Stimulated activated CD8-positive, alpha-beta memory T cell treated with anti-CD3 and anti-CD28 coated beads, Interleukin-7, amount 100 ng/mL, for 4 hours (primary cell): Measurements from ENCODE around the gene CTNND2.

Source experiments
- DNase-seq, 2 donors: peaks; one replicate each; pipeline ENCODE4 v3.0.0-alpha.2; 2020; ENCODE audit warnings: low read depth in 2 of 2

CTNND2 gene

GRCh38 chr5:11596185-11596584 lies 308.1 kb downstream of the CTNND2 start:
- no peak for DNase-seq

- no peak for DNase-seq
These were observed 309.2 kb downstream of the CTNND2 start for GRCh38 chr5:11595045-11595444.

DNA sequence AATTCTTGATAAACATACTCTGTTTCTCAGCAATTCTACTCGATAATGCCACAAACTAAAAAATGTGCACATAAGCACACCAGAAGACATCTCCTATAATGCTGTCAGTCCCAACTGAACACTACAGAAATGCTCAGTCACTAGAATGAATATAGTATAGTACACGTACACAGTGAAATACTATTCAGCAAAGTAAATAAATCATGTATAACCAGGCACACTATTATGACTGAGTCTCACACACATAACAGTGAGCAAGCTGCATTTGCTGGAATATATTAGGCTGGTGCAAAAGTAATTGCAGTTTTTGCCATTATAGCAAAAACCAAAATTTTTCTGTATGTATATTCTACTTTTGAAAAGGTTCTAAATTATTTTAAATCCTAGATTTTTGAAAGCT lies 310.2 kb downstream of the CTNND2 start:
- no peak for DNase-seq

- no peak for DNase-seq
These were observed 313.8 kb downstream of the CTNND2 start for GRCh38 chr5:11590475-11590874.

DNA sequence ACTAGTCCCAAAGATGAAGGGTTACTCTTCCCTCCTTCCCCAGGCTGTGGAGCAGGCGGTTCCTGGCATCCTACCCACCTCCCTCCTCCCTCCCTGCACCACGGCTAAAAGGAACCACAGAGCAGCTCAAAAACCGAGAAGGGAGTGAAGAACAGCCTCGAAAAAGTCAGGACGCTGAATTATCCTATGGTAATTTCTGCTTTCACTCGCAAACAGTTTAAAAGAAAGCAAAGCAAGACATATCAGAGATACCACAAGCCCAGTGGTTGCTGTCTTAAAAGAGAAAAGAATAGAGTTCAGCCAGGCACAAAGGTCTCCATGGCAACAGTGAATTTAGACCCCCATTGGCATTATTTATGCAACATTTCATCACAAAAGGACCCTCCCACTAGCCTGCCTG lies 315.4 kb downstream of the CTNND2 start:
- no peak for DNase-seq

- DNase-seq, result no peak
These were observed 320.2 kb downstream of the CTNND2 start for GRCh38 chr5:11584017-11584416.

- DNase-seq, result no peak
These were observed 324.9 kb downstream of the CTNND2 start for GRCh38 chr5:11579351-11579750.

DNA sequence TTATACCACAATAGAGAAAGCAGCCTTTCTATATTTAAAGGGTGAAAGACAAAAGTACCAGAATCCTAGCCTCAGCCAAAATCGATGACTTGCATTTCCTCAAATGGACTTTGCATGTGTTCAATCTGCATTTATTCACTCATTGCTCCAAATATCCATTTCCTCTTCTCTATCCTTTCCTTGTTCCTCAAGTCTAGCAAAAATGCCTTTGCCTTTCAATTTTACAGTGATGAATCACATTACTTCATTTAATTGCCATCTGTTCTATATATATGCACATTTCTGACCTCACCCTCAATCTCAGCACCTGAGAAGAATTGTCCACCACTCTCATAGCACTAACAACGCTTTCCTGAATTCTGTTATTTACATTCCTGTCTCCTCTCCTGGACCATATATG lies 329.5 kb downstream of the CTNND2 start:
- DNase-seq, result no peak

GRCh38 chr5:11573140-11573992 lies 330.9 kb downstream of the CTNND2 start:
- DNase-seq, result no peak

DNA sequence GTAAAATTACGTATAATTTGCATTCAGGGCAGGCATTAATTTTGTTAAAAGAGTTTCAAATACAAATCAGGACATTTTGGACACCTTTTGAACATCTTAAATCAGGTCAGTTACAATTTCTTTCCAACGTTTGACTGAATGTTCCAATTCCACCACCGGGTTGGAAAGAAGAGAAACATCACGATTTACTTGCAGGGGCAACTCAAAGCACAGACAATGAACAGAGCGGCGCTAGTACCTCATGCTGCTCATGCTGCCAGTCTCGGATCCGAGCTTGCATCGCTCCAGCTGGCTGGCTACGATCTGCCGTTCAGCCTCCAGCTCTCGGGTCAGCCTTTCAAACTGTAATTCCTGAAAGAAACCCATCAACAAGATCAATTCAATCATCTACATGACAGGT lies 339.5 kb downstream of the CTNND2 start:
- DNase-seq, result no peak

- DNase-seq, result no peak
These were observed 340.4 kb downstream of the CTNND2 start for GRCh38 chr5:11563822-11564221.

GRCh38 chr5:11560915-11561697 lies 343.1 kb downstream of the CTNND2 start:
- no peak for DNase-seq

DNA sequence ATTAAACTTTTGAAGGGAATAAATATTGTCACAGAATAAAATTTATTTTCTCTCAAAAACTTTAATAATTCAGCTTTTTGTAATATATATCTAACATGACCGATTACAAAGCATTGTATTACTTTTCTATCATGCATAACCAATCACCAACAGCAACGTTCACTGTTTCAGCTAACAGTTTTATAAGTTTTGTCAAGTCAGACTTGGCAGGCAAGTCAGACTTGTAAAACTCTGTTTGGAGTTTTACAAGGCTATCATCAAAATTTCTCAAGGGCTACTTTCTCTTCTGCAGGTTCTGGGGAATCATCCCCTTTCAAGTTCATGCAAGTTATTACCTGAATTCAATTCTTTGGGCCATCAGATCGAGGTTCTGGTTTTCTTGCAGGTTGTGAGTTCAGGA lies 347.2 kb downstream of the CTNND2 start:
- DNase-seq, result no peak

DNA sequence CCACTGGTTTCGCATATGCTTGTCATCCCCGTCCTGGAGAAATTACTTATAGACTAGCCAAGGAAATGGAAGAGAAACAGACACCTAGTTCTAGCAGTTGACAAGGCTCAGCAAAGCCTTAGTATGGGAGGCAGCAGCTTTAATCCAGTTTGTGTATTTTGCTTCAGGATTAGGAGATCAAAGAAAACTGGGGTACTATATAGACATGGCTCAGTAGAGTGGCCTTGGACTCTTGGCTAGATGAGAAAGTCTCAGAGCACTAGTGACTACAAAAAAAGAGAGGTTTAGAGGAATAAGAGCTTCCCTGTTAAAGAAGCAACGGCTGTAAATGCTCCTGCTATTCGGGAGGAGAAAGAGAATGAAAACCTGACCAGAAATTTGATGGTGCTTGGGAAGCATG lies 349.1 kb downstream of the CTNND2 start:
- no peak for DNase-seq

DNA sequence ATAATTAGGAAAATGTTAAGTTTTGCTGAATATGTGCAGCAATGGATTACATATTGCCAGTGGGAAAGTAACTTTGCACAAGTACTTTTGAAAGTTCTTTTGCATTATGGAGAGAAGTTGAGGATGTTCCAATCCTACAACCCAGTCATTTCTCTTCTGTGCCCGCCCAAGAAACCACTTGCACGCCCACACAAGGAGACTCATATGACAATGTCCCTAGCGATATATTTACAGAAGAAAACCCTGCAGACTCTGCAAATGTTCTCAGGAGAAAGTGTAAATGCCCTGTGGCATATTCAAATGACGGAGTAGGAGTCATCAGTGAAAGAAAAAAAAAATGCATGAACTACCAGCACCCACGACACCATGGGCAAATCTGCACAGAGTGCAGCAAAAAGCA lies 356.5 kb downstream of the CTNND2 start:
- DNase-seq, result no peak

DNA sequence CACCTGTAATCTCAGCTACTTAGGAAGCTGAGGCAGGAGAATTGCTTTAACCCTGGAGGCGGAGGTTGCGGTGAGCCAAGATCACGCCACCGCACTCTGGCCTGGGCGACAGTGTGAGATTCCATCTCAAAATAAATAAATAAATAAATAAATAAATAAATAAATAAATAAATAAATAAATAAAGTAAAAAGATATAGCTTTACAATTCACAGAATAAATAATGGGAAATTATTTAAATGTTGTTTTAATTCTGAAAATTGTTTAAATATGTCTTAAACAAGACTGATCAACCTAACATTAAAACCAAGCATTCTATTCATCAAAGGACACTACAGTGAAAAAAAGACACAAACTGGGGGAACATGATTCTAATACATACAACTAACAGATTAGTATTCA lies 357.1 kb downstream of the CTNND2 start:
- no peak for DNase-seq

DNA sequence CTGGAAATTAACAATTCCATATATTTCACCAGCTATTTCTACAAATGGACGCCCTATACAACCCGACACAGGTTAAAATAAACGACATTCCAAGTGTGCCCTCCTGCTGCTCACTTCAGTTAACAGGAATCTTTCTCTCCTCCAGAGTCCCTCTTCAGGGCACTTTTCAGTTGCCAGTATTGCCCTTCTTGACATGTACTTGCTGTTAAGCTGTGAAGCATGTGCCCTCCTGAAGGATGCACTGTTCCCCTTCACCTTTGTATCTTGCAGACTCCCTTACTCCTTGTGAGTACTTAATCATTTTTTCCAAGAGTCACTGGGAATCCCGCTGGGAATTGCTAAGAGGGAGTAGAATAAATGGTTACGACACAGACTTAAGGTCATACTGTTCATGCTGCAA lies 364.1 kb downstream of the CTNND2 start:
- DNase-seq, result no peak

GRCh38 chr5:11531811-11532555 lies 372.3 kb downstream of the CTNND2 start:
- no peak for DNase-seq

DNA sequence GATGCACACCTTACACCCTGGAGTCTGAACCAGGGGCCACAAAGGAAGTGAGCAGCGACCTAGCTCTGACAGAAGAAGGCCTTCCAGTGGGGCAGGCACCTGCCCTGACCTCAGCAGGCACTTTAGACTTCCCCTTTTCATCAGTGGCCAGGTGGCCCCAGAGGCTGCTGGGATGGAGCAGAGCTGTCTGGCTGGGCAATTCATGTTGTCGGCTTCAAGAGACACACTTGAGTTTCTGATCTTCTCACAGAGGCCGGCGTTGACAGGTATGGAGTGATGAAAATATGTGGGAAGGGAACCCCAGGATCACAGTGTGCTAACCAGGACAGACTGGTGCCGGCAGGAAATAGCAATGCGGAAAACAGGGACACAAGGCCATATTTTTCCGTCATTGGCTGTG lies 375.5 kb downstream of the CTNND2 start:
- DNase-seq, result no peak

DNA sequence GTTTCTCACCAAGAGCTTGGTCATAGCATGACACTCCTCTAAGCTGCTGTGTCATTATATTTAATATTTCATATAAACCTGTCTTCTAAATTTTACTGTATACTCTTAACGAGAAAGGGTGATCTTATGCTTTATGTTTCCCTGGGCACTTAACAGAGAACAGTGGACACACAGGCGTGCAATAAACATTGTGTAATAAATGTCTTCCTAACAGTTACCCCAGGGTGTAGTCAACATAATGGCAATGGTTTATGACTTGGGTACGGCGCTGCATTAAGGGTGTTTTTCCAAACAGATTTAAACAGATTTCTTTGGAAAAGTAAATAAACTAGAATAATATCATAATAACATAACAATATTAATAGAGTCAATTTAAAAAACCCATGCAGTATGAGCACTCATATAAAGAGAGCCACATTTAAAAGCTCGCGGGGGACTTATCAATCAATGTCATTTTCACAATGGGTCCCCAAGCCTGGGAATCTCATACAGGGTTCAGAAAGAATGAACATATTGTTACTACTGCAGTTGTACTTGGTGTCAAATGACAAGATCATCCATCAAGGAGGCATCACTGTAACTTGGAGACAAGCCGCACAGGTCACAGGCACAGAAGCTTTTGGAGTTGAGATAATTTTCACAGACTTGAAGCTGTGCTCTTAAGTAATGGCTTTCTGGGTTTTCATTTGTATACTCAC lies 376.4 kb downstream of the CTNND2 start:
- no peak for DNase-seq

DNA sequence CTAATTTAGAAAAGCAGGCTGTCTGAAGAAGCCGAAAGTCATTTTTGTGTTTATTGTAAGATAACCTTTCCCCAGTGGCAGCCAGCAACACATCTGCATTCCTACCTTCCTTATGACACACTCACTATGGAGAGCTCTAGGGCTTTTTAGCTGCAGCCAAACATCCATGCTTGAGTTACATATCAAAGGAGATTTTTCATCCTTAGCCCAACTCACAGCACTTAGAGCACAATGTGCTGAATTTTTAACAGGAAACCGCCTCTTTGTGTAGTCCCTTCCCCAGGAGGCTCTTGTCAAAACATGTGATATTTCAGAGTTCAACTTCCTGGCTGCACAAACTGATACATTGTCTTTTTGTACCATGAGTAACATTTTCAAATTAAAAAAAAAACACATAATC lies 379.2 kb downstream of the CTNND2 start:
- no peak for DNase-seq

DNA sequence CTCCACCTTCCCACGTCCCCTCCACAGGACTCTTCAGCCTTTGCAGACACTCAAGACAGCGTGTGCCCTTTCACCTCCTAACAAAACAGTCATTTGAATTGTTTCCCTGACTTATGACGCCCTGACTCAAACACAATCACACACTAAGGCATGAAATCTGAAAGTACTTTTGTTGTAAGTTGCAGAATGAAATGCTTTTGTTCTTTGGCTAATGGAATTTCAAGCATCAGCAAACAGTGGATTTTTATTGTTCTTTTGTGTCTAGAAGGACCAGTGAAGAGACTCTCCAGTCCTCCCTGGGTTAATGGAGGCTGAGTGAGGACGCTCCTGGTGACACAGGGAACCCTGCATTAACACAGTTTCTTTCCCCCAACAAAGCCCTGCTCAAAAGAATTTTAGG lies 380.1 kb downstream of the CTNND2 start:
- DNase-seq, result no peak
